OCI-LY3 (cell line): Measurements from ENCODE around the gene CLSTN2.

Experiments
- H2AFZ ChIP-seq: fragments of 200-600, 300-600 bp; shearing (Covaris generic); 2 replicates; pipeline ENCODE4 v1.6.0; 2014; ENCODE audit warnings: antibody characterized with exemption, low read depth, low read length
- H3K27ac ChIP-seq: fragments of 200-600, 300-600 bp; sonication (generic); 2 replicates; pipeline ENCODE4 v1.5.1; 2014; ENCODE audit warnings: mild to moderate bottlenecking, low read length, moderate library complexity, mixed read lengths
- H3K27me3 ChIP-seq: fragments of 200-600, 300-600 bp; sonication (generic); 2 replicates; pipeline ENCODE4 v1.6.1; 2014; ENCODE audit warnings: low read depth, low read length, mixed read lengths
- H3K36me3 ChIP-seq: fragments of 200-600, 300-600 bp; sonication (generic); replicated peaks from 2 replicates; pipeline ENCODE3; 2014; ENCODE audit warnings: low read depth, low read length, mixed read lengths
- H3K4me1 ChIP-seq: fragments of 300-600, 200-600 bp; sonication (generic); 2 replicates; pipeline ENCODE4 v1.6.1; 2014; ENCODE audit warnings: low read length, mixed read lengths
- H3K4me2 ChIP-seq: fragments of 200-600, 300-600 bp; sonication (generic); 2 replicates; pipeline ENCODE4 v1.6.1; 2014; ENCODE audit warnings: low read length, mixed read lengths
- H3K4me3 ChIP-seq: fragments of 300-600, 200-600 bp; sonication (generic); 2 replicates; pipeline ENCODE4 v1.5.1; 2014; ENCODE audit warnings: antibody characterized with exemption, mild to moderate bottlenecking, low read length, moderate library complexity
- H3K79me2 ChIP-seq: fragments of 300-600, 200-600 bp; shearing (Covaris generic); 2 replicates; pipeline ENCODE4 v1.6.1; 2014; ENCODE audit warnings: mild to moderate bottlenecking, low read length, mixed read lengths
- H3K9ac ChIP-seq: fragments of 300-600, 200-600 bp; shearing (Covaris generic); 2 replicates; pipeline ENCODE4 v1.6.0; 2014; ENCODE audit warnings: mild to moderate bottlenecking, low read length, moderate library complexity
- H3K9me3 ChIP-seq: fragments of 200-600, 300-600 bp; shearing (Covaris generic); 2 replicates; pipeline ENCODE4 v1.6.1; 2014; ENCODE audit warnings: low read length, mixed read lengths; ENCODE audit not compliant: insufficient read depth
- H4K20me1 ChIP-seq: fragments of 200-600, 300-600 bp; sonication (generic); 2 replicates; pipeline ENCODE4 v1.6.1; 2016; ENCODE audit warnings: low read length, mixed read lengths; ENCODE audit not compliant: insufficient read depth
- EZH2phosphoT487 ChIP-seq: fragments of 200-600 bp; shearing (Covaris generic); IDR thresholded peaks from 2 replicates; pipeline ENCODE4 v1.6.1; 2018; ENCODE audit warnings: antibody characterized with exemption, mixed run types, low read depth
- TF ChIP-seq, protein P1 (sequence below): fragments of 200-600, 300-600 bp; sonication (generic); IDR thresholded peaks from 2 replicates; pipeline ENCODE4 v1.5.1; 2014; ENCODE audit warnings: antibody characterized with exemption, low read length, low read depth

Gene CLSTN2

DNA sequence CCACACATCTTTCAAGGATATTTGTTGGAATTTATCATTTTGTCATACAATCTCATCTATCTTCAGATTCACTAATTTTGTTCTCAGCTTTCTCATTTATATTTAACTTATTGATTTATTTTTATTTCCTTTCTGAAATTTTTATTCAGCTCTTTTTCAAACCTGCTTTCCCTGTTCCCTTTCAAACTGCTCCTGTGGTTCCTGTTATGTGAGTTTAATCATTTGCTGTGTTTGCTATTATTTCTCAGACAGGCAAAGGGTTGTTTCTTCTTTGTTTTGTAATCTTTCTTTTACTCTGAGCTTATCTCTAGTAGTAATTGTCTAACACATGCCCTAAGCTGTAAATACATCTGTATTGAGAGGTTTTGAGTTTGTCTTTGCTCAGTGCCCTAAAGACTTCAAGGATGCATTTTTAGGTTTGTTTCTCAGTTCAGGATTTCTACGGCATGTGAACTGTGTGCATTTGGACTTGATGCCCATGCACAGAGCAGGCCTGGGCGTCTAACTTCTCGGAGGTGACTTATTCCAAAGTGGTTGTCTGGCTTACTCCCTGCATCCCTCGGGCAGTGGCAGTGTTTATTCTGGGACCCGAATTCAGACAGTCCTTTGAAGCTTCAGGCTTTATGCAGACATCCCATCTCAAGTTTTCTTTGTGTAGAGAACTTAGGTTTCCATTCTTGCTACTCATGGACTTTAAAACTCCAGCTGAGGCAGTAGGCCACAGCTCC, 587.8 kb downstream of the CLSTN2 start:
- Histone ChIP-seq H3K4me2 (no peak overlapping the region), H3K27me3 (peaks cover 20% of the 10 kb centered on the region), H2AFZ (no peak overlapping the region), H3K4me1 (no peaks in the 10 kb centered on the region), H3K27ac (no peak overlapping the region), H3K4me3 (no peak overlapping the region), H3K79me2 (no peaks in the 10 kb centered on the region), H3K9me3 (0 out of 2 replicates have a peak, but pooled peaks cover 5% of the 10 kb centered on the region), H3K36me3 (no peaks in the 10 kb centered on the region), H3K9ac (no peak overlapping the region), H4K20me1 (no peaks in the 10 kb centered on the region)
- TF ChIP-seq EZH2phosphoT487, result no peak
- TF ChIP-seq, protein P1, sequence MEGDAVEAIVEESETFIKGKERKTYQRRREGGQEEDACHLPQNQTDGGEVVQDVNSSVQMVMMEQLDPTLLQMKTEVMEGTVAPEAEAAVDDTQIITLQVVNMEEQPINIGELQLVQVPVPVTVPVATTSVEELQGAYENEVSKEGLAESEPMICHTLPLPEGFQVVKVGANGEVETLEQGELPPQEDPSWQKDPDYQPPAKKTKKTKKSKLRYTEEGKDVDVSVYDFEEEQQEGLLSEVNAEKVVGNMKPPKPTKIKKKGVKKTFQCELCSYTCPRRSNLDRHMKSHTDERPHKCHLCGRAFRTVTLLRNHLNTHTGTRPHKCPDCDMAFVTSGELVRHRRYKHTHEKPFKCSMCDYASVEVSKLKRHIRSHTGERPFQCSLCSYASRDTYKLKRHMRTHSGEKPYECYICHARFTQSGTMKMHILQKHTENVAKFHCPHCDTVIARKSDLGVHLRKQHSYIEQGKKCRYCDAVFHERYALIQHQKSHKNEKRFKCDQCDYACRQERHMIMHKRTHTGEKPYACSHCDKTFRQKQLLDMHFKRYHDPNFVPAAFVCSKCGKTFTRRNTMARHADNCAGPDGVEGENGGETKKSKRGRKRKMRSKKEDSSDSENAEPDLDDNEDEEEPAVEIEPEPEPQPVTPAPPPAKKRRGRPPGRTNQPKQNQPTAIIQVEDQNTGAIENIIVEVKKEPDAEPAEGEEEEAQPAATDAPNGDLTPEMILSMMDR, result no peak

- H3K9me3 ChIP-seq, result 0 out of 2 replicates have a peak, but pooled peaks cover 5% of the 10 kb centered on the region
- no peaks in the 10 kb centered on the region for H4K20me1 ChIP-seq
- no peaks in the 10 kb centered on the region for H3K36me3 ChIP-seq
- H3K27me3 ChIP-seq, result peaks cover 26% of the 10 kb centered on the region
- H3K27ac ChIP-seq, result no peak overlapping the region
- no peak overlapping the region for H3K4me3 ChIP-seq
- H3K4me2 ChIP-seq, result no peak overlapping the region
- TF ChIP-seq, protein P1, result no peak
- TF ChIP-seq EZH2phosphoT487, result no peak
- H2AFZ ChIP-seq, result no peak overlapping the region
- no peak overlapping the region for H3K9ac ChIP-seq
- no peaks in the 10 kb centered on the region for H3K79me2 ChIP-seq
- no peaks in the 10 kb centered on the region for H3K4me1 ChIP-seq
Observed at GRCh38 chr3:140523600-140523999, 588.6 kb downstream of the CLSTN2 start.

DNA sequence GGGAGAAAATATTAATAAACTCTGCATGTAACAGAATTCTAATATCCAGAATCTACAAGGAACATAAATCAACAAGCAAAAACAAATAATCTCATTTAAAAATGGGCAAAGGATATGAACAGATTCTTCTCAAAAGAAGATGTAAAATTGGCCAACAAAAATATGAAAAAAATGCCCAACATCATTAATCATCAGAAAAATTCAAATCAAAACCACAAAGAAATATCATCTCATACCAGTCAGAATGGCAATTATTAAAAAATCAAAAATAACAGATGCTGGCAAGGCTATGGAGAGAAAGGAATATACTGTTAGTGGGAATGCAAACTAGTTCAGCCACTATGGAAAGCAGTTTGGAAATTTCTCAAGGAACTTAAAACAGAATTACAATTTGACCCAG, 592.2 kb downstream of the CLSTN2 start:
- H3K27ac ChIP-seq, result no peak overlapping the region
- no peak overlapping the region for H3K4me2 ChIP-seq
- peaks cover 36% of the 10 kb centered on the region for H3K27me3 ChIP-seq
- H2AFZ ChIP-seq, result no peak overlapping the region
- H3K9me3 ChIP-seq, result 0 out of 2 replicates have a peak, but pooled peaks cover 5% of the 10 kb centered on the region
- no peaks in the 10 kb centered on the region for H3K4me1 ChIP-seq
- H3K36me3 ChIP-seq, result no peaks in the 10 kb centered on the region
- no peak overlapping the region for H3K4me3 ChIP-seq
- H4K20me1 ChIP-seq, result no peaks in the 10 kb centered on the region
- no peak overlapping the region for H3K9ac ChIP-seq
- no peaks in the 10 kb centered on the region for H3K79me2 ChIP-seq
- TF ChIP-seq, protein P1, result no peak
- no peak for TF ChIP-seq EZH2phosphoT487

DNA sequence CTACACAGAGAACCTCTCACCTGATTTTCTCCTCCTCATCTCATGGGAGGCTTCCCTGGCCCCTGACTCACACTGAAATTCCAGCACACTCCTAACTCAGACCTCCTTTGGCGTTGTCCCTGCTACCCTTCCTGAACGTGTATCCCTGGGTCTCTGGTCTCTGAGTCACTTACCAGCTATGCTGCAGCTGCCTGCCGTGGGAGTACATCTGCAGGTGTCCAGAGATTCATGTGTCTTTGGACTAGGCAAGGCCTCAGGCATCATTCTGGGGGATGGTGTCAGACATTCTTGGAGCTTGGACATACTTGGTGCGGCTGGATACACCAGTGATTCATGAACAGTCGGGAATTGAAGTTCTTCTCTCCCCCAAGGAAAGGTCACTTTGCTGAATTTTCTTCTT, 594.1 kb downstream of the CLSTN2 start:
- Histone ChIP-seq H3K4me3 (no peak overlapping the region), H3K36me3 (no peaks in the 10 kb centered on the region), H3K27me3 (peaks cover 30% of the 10 kb centered on the region; the same call in 1 of the 2 replicates), H3K9ac (no peak overlapping the region), H2AFZ (no peak overlapping the region), H4K20me1 (no peaks in the 10 kb centered on the region), H3K4me1 (no peaks in the 10 kb centered on the region; the same call in 1 of the 2 replicates), H3K27ac (no peak overlapping the region), H3K4me2 (no peak overlapping the region), H3K79me2 (no peaks in the 10 kb centered on the region), H3K9me3 (0 out of 2 replicates have a peak, but pooled peaks cover 5% of the 10 kb centered on the region)
- TF ChIP-seq, protein P1, result no peak
- no peak for TF ChIP-seq EZH2phosphoT487
